GM12878 (cell line): ENCODE data around the gene SSX2IP. TPM values are rescaled to one million over a fixed set of nuclear protein-coding genes. Genes with fewer than 3 reads are reported as not detected.
A peak's percentile ranks its signal among the peaks of the same experiment; 100 is the strongest.
"Not testable (repeated sequence)": the region's sequence is repeated elsewhere in the genome, so short reads cannot be mapped to it uniquely, and the experiment has no call there.

Experiments
- ATAC-seq: fragments of 200-7000 bp; cut with Tn5 transposase; 3 replicates; pipeline ENCODE4 v1.9.1; 2020; ENCODE audit warnings: mild to moderate bottlenecking, moderate library complexity
- BruUV-seq: library from RNA; stranded (reverse); fragments of 400-500 nt; replicated peaks from 2 replicates; lab custom pipeline; 2021; lab: Mats Ljungman, UMichigan
- CTCF ChIA-PET: fragments of 300-600 bp; sonication (Branson Sonifier 250); formaldehyde crosslinking; extraction: SDS; loops from one replicate; lab custom pipeline; 2021; ENCODE audit warnings: inconsistent platforms; lab: Yijun Ruan, JAX
- POLR2A ChIA-PET: fragments of 350-600 bp; formaldehyde crosslinking; extraction: SDS; loops from one replicate; lab custom pipeline; 2021; ENCODE audit warnings: inconsistent platforms; lab: Charles Lee
- RAD21 ChIA-PET: fragments of 300-600 bp; sonication (Branson Sonifier 250); formaldehyde crosslinking; loops from one replicate; lab custom pipeline; 2023; ENCODE audit warnings: antibody characterized with exemption; ENCODE audit not compliant: unreplicated experiment; lab: Charles Lee
- SMC1A ChIA-PET: fragments of 300-600 bp; sonication (Branson Sonifier 250); formaldehyde crosslinking; loops from one replicate; lab custom pipeline; 2023; ENCODE audit not compliant: unreplicated experiment, uncharacterized antibody; lab: Charles Lee
- DNase-seq: peaks from one replicate; pipeline ENCODE4 v3.0.0-alpha.2; 2011; ENCODE audit warnings: low read depth, low spot score
- FAIRE-seq: peaks from 3 replicates; lab custom pipeline; 2011; peaks lifted over from hg19 to GRCh38; lab: Jason Lieb, UNC
- H2AFZ ChIP-seq: 2 replicates; pipeline ENCODE4 v1.6.0; 2011; ENCODE audit warnings: low read depth, low read length, control low read depth; ENCODE audit not compliant: control insufficient read depth
- H3K27ac ChIP-seq: 2 replicates; pipeline ENCODE4 v1.5.1; 2011; ENCODE audit warnings: control low read depth; ENCODE audit not compliant: control insufficient read depth, insufficient read depth
- H3K27me3 ChIP-seq, 2 experiments: replicated peaks in 1 of 2; 2 replicates each; pipeline versions ENCODE4 v1.6.0 to v1.6.1; 2011; ENCODE audit warnings: low read length in 1 of 2; ENCODE audit not compliant: control insufficient read depth in 2 of 2, insufficient read depth in 2 of 2
- H3K36me3 ChIP-seq, 2 experiments: 2 replicates each; pipeline ENCODE4 v1.5.1; 2011; ENCODE audit warnings: low read length in 1 of 2; ENCODE audit not compliant: control insufficient read depth in 2 of 2, insufficient read depth in 2 of 2
- H3K4me1 ChIP-seq: 2 replicates; pipeline ENCODE4 v1.6.1; 2011; ENCODE audit warnings: mild to moderate bottlenecking, low read length, moderate library complexity, mixed read lengths; ENCODE audit not compliant: control insufficient read depth, insufficient read depth
- H3K4me2 ChIP-seq: 2 replicates; pipeline ENCODE4 v1.6.0; 2011; ENCODE audit warnings: control low read depth; ENCODE audit not compliant: control insufficient read depth, insufficient read depth
- H3K4me3 ChIP-seq: fragments of 200-600 bp; sonication (generic); 2 replicates; pipeline ENCODE4 v1.5.1; 2016
- H3K79me2 ChIP-seq: 2 replicates; pipeline ENCODE4 v1.6.0; 2011; ENCODE audit warnings: low read length; ENCODE audit not compliant: control insufficient read depth, insufficient read depth
- H3K9ac ChIP-seq: 2 replicates; pipeline ENCODE4 v1.8.0; 2011; ENCODE audit warnings: low read length, control low read depth, mixed read lengths; ENCODE audit not compliant: control insufficient read depth, insufficient read depth
- H3K9me3 ChIP-seq: replicated peaks from 3 replicates; pipeline ENCODE4 v1.5.1; 2011; ENCODE audit warnings: mild to moderate bottlenecking, low read length; ENCODE audit not compliant: control insufficient read depth, insufficient read depth
- H4K20me1 ChIP-seq: 2 replicates; pipeline ENCODE4 v1.6.0; 2011; ENCODE audit not compliant: control insufficient read depth, insufficient read depth
- BACH1 ChIP-seq: fragments of 450-650 bp; IDR thresholded peaks from 2 replicates; pipeline ENCODE4 v1.6.1; 2017; ENCODE audit warnings: mild to moderate bottlenecking, borderline replicate concordance
- CHD2 ChIP-seq: IDR thresholded peaks from 2 replicates; pipeline ENCODE4 v1.6.1; 2011; ENCODE audit warnings: low read depth, low read length, improper control_type of control experiment, borderline replicate concordance
- CUX1 ChIP-seq: IDR thresholded peaks from 2 replicates; pipeline ENCODE4 v1.6.1; 2012; ENCODE audit warnings: improper control_type of control experiment, low read depth, low read length; ENCODE audit not compliant: insufficient replicate concordance
- HCFC1 ChIP-seq: fragments of 150-350 bp; IDR thresholded peaks from 2 replicates; pipeline ENCODE4 v1.6.1; 2014; ENCODE audit warnings: low read length
- NFYA ChIP-seq: IDR thresholded peaks from 2 replicates; pipeline ENCODE4 v1.6.1; 2011; ENCODE audit warnings: low read depth, mild to moderate bottlenecking, low read length, improper control_type of control experiment, borderline replicate concordance
- RB1 ChIP-seq: fragments of 450-650 bp; formaldehyde crosslinking; IDR thresholded peaks from 2 replicates; pipeline ENCODE4 v1.6.1; 2017; ENCODE audit warnings: mild to moderate bottlenecking, borderline replicate concordance
- RCOR1 ChIP-seq: conservative IDR thresholded peaks from 2 replicates; pipeline ENCODE4 v1.6.1; 2012; ENCODE audit warnings: low read depth, low read length, improper control_type of control experiment
- TCF3 ChIP-seq: IDR thresholded peaks from 2 replicates; pipeline ENCODE4 v1.6.1; 2012; ENCODE audit warnings: low read depth, mild to moderate bottlenecking, low read length, borderline replicate concordance; ENCODE audit not compliant: insufficient read depth
- WGBS: methylation state at CpG from one replicate; pipeline ENCODE4 v1.1.6; 2016; ENCODE audit warnings: low lambda C conversion rate; ENCODE audit not compliant: insufficient replicate concordance, insufficient coverage; ENCODE audit errors: missing lambda C conversion rate; 5-methylcytosine and 5-hydroxymethylcytosine counted together
- in situ Hi-C: fragments of 300-500 bp; cut with MboI; formaldehyde crosslinking; loops from 9 replicates; pipeline ENCODE4 v1.14.3; 2018; ENCODE audit warnings: mixed read lengths
- intact Hi-C: fragments of 100-400 bp; cut with micrococcal nuclease; formaldehyde crosslinking; loops from one replicate; pipeline ENCODE4 v1.14.2; 2022; ENCODE audit not compliant: unreplicated experiment
- polyA plus RNA-seq, 11 experiments: library from polyadenylated mRNA; depleted of rRNA in 4 of 11; unstranded in 6 of 11; stranded (reverse) in 5 of 11; fragments of >200 nt; fragmentation: Nextera tagmentation in 4 of 11; fragmentation: Illumina TruSeq in 1 of 11; extraction: Ambion mirVana in 4 of 11; extraction: Trizol in 1 of 11; gene quantifications; 1 replicate in 1 of 11; 2 replicates in 10 of 11; pipeline versions ENCODE4 v1.2.1 to v1.2.3, GENCODE V29; 2011 to 2016; ENCODE audit warnings: inconsistent platforms in 2 of 11, missing spikeins in 2 of 11, low read depth in 1 of 11
- total RNA-seq, 4 experiments: library from RNA; depleted of rRNA in 3 of 4; stranded (reverse); fragments of >200 nt in 3 of 4; fragmentation: Illumina TruSeq in 1 of 4; extraction: Trizol in 1 of 4; gene quantifications; 2 replicates each; pipeline versions ENCODE4 v1.2.1 to v1.2.3, GENCODE V29; 2013 to 2021

Gene SSX2IP
- total and polyA plus RNA-seq, 10 of the 15 experiments (the other 5 are each of a cell fraction or from before 2014, with no cell fraction given), result 3.3 to 14.0 (median 10.4) TPM

DNA sequence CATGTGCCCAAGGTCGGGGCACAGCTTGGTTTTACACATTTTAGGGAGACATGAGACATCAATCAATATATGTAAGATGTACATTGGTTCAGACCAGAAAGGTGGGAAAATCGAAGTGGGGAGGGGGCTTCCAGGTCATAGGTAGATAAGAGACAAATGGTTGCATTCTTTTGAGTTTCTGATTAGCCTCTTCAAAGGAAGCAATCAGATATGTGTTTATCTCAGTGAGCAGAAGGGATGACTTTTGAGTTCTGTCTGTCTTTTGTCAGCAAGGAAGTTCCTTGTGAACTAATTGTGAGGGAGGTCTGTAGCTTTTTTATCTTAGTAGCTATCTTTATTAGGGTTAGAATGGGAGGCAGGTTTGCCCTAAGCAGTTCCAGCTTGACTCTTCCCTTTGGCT lies 31.6 kb upstream of the SSX2IP start:
- H3K9ac ChIP-seq, H2AFZ ChIP-seq, H4K20me1 ChIP-seq, BruUV-seq, H3K27me3 ChIP-seq, H3K79me2 ChIP-seq, H3K4me3 ChIP-seq, H3K36me3 ChIP-seq, in situ Hi-C loops, H3K9me3 ChIP-seq, H3K4me2 ChIP-seq, H3K27ac ChIP-seq, FAIRE-seq, DNase-seq, intact Hi-C loops, ATAC-seq, H3K4me1 ChIP-seq: not testable (repeated sequence)
- ChIA-PET RAD21 (interaction anchor here (0.9 to 2.1 kb wide), 8 partner anchors 14 to 37 kb away, joined by 3 to 12 read pairs (median 4); no protein-coding TSS in a partner anchor), CTCF (interaction anchor here (0.8 to 6.9 kb wide), 10 partner anchors 16 to 286 kb away, joined by 3 to 52 read pairs (median 4); no protein-coding TSS in a partner anchor), POLR2A (interaction anchor here (1.0 to 2.3 kb wide), 4 partner anchors 10 to 29 kb away, joined by 3 to 8 read pairs (median 3); no protein-coding TSS in a partner anchor), SMC1A (interaction anchor here (1.0 to 9.1 kb wide), 9 partner anchors 20 to 148 kb away, joined by 3 to 113 read pairs (median 10); partner anchors contain the start of gene CTBS)
- WGBS, result 0% methylated on average over 2 of the region's 2 CpGs

DNA sequence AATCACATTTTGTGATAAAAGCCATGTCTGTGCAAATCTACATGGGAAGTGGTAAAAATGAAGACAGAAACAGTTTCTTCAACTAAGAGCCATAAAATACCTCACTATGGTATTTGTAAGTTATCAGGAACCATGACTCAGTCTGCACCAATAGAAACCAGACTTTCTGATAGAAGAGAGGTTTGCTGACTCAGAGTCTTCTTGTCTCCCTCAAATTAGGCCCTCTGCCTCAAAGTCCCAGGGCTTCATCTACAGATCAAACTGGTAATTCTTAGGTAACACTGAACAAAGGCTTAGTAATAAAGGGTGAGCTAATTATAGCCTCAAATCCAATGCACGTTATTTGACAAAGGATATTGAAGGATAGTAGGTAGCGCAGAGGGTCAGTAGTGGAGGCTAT lies 30.9 kb upstream of the SSX2IP start:
- Histone ChIP-seq H3K9ac (no peak overlapping the region), H3K27me3 (no peaks in the 10 kb centered on the region), H3K9me3 (no peaks in the 10 kb centered on the region), H3K4me3 (no peak overlapping the region), H2AFZ (no peak overlapping the region), H3K36me3 (no peaks in the 10 kb centered on the region), H4K20me1 (no peaks in the 10 kb centered on the region), H3K4me2 (no peak overlapping the region), H3K4me1 (no peaks in the 10 kb centered on the region), H3K79me2 (no peaks in the 10 kb centered on the region), H3K27ac (no peak overlapping the region)
- intact Hi-C loops (no loop called here), in situ Hi-C loops (no loop called here)
- 50% methylated on average over 2 of the region's 2 CpGs for WGBS
- ChIA-PET SMC1A (interaction anchor here (0.9 to 9.1 kb wide), 12 partner anchors 9 to 278 kb away, joined by 3 to 113 read pairs (median 4); partner anchors contain the start of gene CTBS), CTCF (interaction anchor here (1.0 to 6.9 kb wide), 7 partner anchors 15 to 52 kb away, joined by 4 to 52 read pairs (median 6); no protein-coding TSS in a partner anchor), RAD21 (interaction anchor here (1.5 to 2.4 kb wide), 6 partner anchors 15 to 35 kb away, joined by 3 to 15 read pairs (median 6); partner anchors contain the start of gene SSX2IP), POLR2A (interaction anchor here (0.6 to 2.3 kb wide), 6 partner anchors 16 to 147 kb away, joined by 3 to 11 read pairs (median 4); partner anchors contain the start of gene CTBS)
- BruUV-seq, result no TSS peak
- ATAC-seq, result peak; percentile 75
- TF ChIP-seq RCOR1, result no peak
- TF ChIP-seq RB1, result no peak
- no peak for TF ChIP-seq NFYA
- TF ChIP-seq BACH1, result no peak
- TF ChIP-seq CHD2, result no peak
- no peak for TF ChIP-seq CUX1
- TF ChIP-seq TCF3, result no peak
- TF ChIP-seq HCFC1, result no peak
- FAIRE-seq, result no peak
- no peak for DNase-seq
